Mucosa of rectum (tissue), 2 donors: ENCODE data around the gene CLDN10.

Source experiments
- H3K27ac ChIP-seq, 2 donors: one replicate each; pipeline ENCODE4 v1.7.0; 2013; ENCODE audit warnings: inconsistent platforms in 2 of 2, low read depth in 2 of 2, low read length in 2 of 2
- H3K27me3 ChIP-seq, 2 donors: one replicate each; pipeline ENCODE4 v1.7.0; 2013; ENCODE audit warnings: low read length in 2 of 2; ENCODE audit not compliant: control insufficient read depth in 2 of 2, insufficient read depth in 2 of 2
- H3K36me3 ChIP-seq, 2 donors: one replicate each; pipeline ENCODE4 v1.7.0; 2013; ENCODE audit warnings: low read length in 2 of 2; ENCODE audit not compliant: control insufficient read depth in 2 of 2, insufficient read depth in 2 of 2
- H3K4me1 ChIP-seq, 2 donors: one replicate each; pipeline ENCODE4 v1.7.0; 2013; ENCODE audit warnings: low read length in 2 of 2, mild to moderate bottlenecking in 1 of 2; ENCODE audit not compliant: control insufficient read depth in 2 of 2, insufficient read depth in 2 of 2
- H3K4me3 ChIP-seq, 2 donors: one replicate each; pipeline ENCODE4 v1.7.0; 2013; ENCODE audit warnings: low read length in 2 of 2
- H3K9ac ChIP-seq, 2 donors: one replicate each; pipeline ENCODE4 v1.7.0; 2013; ENCODE audit warnings: low read length in 2 of 2, low read depth in 1 of 2, mild to moderate bottlenecking in 1 of 2
- H3K9me3 ChIP-seq, 2 donors: one replicate each; pipeline ENCODE4 v1.7.0; 2013; ENCODE audit warnings: low read length in 2 of 2; ENCODE audit not compliant: control insufficient read depth in 2 of 2
- donor health status: healthy.
- donor health status: Normal muscosa, but diverticular disease.

CLDN10 gene

DNA sequence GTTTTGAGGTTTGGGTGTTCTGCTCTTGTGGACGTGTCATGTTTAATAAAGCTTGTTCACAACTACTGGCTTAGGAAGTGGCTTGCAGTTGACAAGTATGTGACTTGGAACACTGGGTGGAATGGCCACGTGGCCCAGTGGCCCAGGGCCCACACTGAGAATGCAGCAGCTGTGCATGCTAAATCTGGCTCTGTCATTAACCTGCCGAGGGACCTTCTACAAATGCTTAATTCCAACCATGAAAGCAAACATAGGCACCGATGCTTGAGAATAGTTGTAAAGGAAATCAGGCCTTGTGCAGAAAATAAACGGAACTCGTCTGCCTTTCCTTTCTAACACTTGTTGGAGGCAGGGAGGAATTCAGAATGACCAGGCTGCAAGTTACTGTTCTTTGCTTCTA is 11.6 kb upstream of the CLDN10 start:
- no peaks in the 10 kb centered on the region for H3K4me1 ChIP-seq
- H3K9ac ChIP-seq = no peak overlapping the region
- no peak overlapping the region for H3K4me3 ChIP-seq
- H3K9me3 ChIP-seq = no peaks in the 10 kb centered on the region
- no peaks in the 10 kb centered on the region for H3K36me3 ChIP-seq
- H3K27me3 ChIP-seq = no peaks in the 10 kb centered on the region
- H3K27ac ChIP-seq = no peak overlapping the region

DNA sequence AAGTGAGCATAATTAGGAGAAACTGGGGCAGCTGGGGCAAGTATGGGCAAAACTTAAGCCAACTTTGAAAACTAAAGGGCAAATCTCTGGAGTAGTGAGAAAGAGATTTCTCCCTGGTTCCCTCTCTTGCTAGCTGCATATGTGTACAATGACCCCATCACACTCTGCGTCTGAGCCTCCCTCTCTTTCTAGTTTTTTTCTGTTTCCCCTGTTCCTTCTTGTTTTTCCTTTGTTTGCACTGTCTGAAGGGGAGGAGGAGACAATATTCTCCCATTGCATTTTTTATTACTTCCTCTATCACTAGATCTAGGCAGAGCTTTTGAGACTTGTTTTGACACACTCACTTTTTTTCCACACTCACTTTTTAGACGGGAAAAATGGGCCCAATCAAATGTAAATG is 11.2 kb upstream of the CLDN10 start:
- Histone ChIP-seq H3K9ac (no peak overlapping the region), H3K4me1 (no peaks in the 10 kb centered on the region), H3K27me3 (no peaks in the 10 kb centered on the region), H3K4me3 (no peak overlapping the region), H3K36me3 (no peaks in the 10 kb centered on the region), H3K9me3 (no peaks in the 10 kb centered on the region), H3K27ac (no peak overlapping the region)

DNA sequence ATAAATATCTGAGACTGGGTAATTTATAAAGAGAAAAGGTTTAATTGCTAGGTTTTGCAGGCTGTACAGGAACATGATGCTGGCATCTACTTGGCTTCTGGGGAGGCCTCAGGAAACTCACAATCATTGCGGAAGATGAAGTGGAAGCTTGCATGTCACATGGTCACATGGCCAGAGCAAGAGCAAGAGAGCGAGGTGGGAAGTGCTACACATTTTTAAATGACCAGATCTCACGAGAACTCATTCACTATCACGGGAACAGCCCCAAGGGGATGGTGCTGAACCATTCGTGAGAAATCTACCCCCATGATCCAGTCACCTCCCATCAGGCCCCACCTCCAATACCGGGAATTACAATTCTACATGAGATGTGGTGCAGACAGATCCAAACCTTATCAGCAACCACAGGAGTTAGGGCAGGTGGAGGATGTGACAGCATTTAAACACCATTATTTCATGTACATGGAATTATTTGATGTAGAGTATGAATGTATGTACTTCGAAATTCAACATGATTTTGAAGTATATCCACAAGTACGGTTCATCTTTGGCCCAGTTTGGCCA is 10.5 kb upstream of the CLDN10 start:
- Histone ChIP-seq H3K27me3 (peaks cover 0 to 3% of the 10 kb centered on the region in 2 donors), H3K27ac (no peak overlapping the region), H3K36me3 (no peaks in the 10 kb centered on the region), H3K9ac (no peak overlapping the region), H3K4me3 (no peak overlapping the region), H3K9me3 (no peaks in the 10 kb centered on the region), H3K4me1 (no peaks in the 10 kb centered on the region)

DNA sequence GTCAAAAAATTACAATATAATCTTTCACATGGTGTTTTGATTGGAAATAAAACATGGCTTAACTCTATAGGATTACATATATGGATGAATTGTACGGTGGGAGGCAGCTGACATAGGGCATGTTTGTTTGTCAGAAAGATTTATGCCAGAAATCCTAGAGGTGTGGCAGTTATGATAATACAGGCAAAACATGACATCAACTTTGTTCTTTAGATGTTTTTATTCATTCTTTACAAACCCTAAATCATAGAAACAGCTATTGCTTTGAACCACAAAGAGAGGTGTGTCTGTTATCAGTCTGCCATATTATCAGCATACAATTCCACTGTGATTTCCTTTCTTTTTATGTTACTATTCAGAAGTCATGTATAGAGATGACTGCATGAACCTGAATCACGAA is 8.2 kb upstream of the CLDN10 start:
- Histone ChIP-seq H3K36me3 (no peaks in the 10 kb centered on the region), H3K4me1 (no peaks in the 10 kb centered on the region), H3K27me3 (peaks cover 0 to 3% of the 10 kb centered on the region in 2 donors), H3K27ac (no peak overlapping the region), H3K9ac (no peak overlapping the region), H3K4me3 (no peak overlapping the region), H3K9me3 (no peaks in the 10 kb centered on the region)

DNA sequence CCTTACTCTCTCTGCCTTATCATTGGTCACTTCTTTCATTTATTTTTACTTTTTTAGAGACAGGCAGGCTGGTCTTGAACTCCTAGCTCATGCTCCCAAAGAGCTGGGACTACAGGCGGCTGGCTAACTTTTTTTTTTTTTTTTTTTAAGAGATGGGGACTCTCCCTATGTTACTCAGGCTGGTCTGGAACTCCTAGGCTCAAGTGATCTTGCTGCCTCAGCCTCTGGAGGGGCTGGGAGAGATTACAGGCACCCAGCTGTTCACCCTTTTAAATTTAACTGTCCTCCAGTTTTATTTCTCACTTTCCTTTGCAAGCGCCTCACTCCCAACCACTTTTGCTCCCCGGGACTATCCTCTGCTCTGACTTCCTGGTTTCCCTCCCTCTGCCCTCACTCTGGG is 5.6 kb upstream of the CLDN10 start:
- Histone ChIP-seq H3K27me3 (peaks cover 16 to 19% of the 10 kb centered on the region in 2 donors), H3K9me3 (no peaks in the 10 kb centered on the region), H3K9ac (no peak overlapping the region), H3K36me3 (no peaks in the 10 kb centered on the region), H3K4me1 (no peaks in the 10 kb centered on the region), H3K4me3 (no peak overlapping the region), H3K27ac (no peak overlapping the region)

DNA sequence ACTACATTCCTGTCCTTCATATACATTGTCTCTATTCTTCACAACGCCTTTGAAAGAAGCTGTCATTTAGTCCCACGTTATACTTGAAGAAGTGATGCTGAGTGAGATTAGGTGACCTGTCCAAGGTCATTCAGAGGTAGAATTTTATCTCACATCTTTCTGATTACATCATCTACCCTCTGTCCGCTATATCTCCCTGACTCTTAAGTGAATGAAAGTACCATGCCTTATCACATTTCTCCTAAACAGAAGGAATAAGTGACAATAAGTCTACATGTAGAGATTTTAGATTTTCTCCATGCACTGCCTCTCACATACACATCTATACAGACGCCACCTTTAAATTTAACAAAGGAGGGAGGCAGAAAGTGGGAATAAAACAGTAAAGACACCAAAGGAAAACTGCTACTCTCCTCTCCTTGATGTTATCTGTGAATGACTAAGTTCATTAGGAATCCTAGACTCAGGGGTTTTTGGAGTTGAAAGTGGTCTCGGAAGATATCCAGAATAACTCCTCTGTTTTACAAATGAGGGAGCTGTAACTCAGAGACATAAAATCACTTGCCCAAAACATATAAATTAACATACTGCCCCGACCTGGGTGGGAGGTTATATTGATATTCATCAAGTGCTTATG is 4.9 kb upstream of the CLDN10 start:
- no peak overlapping the region for H3K9ac ChIP-seq
- no peak overlapping the region for H3K4me3 ChIP-seq
- no peaks in the 10 kb centered on the region for H3K9me3 ChIP-seq
- H3K27ac ChIP-seq = no peak overlapping the region
- H3K36me3 ChIP-seq = no peaks in the 10 kb centered on the region
- H3K27me3 ChIP-seq = peaks cover 18 to 23% of the 10 kb centered on the region in 2 donors
- no peaks in the 10 kb centered on the region for H3K4me1 ChIP-seq

DNA sequence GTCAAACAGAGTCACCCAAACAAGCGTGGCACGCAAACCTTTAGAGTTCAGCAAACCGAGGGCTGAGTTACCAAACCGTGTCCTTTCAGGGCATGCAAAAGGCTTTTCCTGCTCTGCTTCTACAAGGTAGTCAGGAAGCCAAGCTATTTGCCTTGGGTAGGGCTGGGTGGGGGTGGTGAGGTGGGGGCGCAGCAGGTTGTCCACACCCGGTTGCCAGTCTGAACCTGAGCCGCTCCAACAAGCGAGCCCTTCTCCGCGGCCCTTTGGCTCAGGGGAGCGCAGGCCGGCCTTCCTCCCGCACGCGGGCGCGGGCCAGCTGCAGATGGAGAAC is 347 bp upstream of the CLDN10 start:
- peaks cover 0 to 5% of the 10 kb centered on the region in 2 donors for H3K4me1 ChIP-seq
- H3K9me3 ChIP-seq = no peaks in the 10 kb centered on the region
- no peak overlapping the region for H3K9ac ChIP-seq
- H3K4me3 ChIP-seq = no peak overlapping the region
- H3K36me3 ChIP-seq = no peaks in the 10 kb centered on the region
- peaks cover 38 to 41% of the 10 kb centered on the region in 2 donors for H3K27me3 ChIP-seq
- H3K27ac ChIP-seq = no peak overlapping the region

DNA sequence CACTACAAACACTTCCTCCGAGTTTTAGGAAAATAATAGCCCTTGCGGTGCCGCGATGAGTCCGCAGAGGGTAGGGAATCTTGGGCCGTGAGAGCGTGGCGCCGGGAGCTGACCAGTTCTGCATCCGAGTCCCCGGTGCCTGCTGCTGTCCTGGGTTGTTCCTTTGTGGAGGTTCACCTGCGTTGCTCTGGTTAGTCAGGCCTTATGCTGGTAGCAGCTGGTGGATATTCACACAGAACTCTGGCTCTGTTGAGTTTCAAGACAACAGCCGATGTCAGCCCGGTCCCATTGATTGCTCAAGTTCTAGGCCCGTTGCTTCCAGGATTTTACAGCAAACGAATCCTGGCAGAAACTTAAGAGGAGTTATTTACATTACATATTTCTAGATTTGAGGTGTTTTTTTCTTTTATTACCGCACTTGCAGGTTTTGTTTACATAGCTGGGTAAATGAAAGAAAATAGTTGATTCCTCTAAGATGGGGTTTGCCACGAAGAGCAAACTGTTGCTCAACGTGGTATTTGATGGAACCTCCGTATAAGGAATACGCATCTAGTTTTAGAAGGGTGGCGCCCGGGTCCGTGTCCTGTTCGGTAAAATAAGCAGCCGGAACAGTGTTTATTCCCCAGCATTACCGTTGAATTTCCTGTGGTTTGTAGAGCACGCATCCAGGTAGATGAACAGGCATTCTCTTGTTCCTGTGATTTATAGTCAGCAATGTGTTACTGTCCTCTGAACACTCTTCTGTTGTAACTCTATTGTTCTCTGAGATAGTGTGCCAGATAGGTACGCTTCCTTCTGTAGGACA is 1.3 kb downstream of the CLDN10 start:
- H3K4me1 ChIP-seq = peaks cover 0 to 5% of the 10 kb centered on the region in 2 donors
- no peaks in the 10 kb centered on the region for H3K36me3 ChIP-seq
- peaks cover 42 to 43% of the 10 kb centered on the region in 2 donors for H3K27me3 ChIP-seq
- no peak overlapping the region for H3K27ac ChIP-seq
- no peak overlapping the region for H3K4me3 ChIP-seq
- no peaks in the 10 kb centered on the region for H3K9me3 ChIP-seq
- H3K9ac ChIP-seq = no peak overlapping the region

DNA sequence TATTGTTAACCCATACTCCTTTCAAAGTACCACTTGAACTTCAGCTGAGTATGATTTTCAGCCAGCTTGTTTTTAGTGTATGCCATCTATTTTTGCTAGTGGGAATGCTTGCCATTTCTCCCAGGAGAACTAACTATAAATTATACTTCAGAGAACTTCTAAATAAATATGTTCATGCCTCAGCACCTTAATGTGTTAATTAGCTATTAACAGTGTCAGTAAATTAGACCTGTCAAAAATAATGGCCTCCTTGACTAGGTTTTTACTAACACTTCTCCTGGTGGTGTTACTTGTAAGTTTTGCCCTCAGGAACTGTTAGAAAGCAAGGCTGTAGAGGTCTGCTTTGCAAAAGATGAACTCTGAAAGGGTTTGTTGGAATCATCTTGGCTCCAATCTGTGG is 4.5 kb downstream of the CLDN10 start:
- no peaks in the 10 kb centered on the region for H3K9me3 ChIP-seq
- no peak overlapping the region for H3K27ac ChIP-seq
- no peak overlapping the region for H3K4me3 ChIP-seq
- no peak overlapping the region for H3K9ac ChIP-seq
- H3K27me3 ChIP-seq = peaks cover 25% of the 10 kb centered on the region in 2 donors
- H3K4me1 ChIP-seq = peaks cover 0 to 5% of the 10 kb centered on the region in 2 donors
- no peaks in the 10 kb centered on the region for H3K36me3 ChIP-seq

DNA sequence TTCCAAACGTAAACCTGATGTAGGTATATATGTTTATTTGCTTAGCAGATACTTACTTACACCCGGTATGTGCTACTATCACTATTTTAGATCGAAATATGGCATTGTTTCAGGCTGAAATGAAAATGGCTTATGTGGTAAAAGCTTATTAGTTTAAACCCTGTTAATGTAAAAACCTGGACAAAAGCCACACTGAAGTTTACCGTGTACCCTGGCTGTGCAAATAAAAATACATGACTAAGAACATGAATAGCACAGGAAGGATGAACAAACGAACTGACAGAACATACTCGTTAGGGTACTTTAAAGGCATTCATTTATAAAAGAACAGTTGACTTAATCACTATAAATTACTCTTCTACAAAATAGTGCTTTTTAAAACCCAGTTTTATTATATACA is 6.6 kb downstream of the CLDN10 start:
- H3K4me1 ChIP-seq = no peaks in the 10 kb centered on the region
- no peaks in the 10 kb centered on the region for H3K36me3 ChIP-seq
- no peak overlapping the region for H3K4me3 ChIP-seq
- H3K9me3 ChIP-seq = no peaks in the 10 kb centered on the region
- no peak overlapping the region for H3K9ac ChIP-seq
- peaks cover 10% of the 10 kb centered on the region in 2 donors for H3K27me3 ChIP-seq
- no peak overlapping the region for H3K27ac ChIP-seq
